Right lobe of liver (tissue), 4 donors: ENCODE data around the gene GRB2.

Experiments
- CTCF ChIP-seq, 4 donors: fragments of 200-600 bp in 3 of 4; fragments of 450-650 bp in 1 of 4; IDR thresholded peaks; one replicate each; pipeline versions ENCODE4 v1.5.1 to v1.8.0; 2016 to 2022; ENCODE audit warnings: antibody characterized with exemption in 4 of 4, mild to moderate bottlenecking in 2 of 4
- POLR2A ChIP-seq: fragments of 450-650 bp; IDR thresholded peaks from one replicate; pipeline ENCODE4 v1.6.1; 2017; ENCODE audit warnings: antibody characterized with exemption, mild to moderate bottlenecking
- donor health status: DM: no; HTN: no; CAD: no.
- donor health status: DM: no; HTN: no; CAD: no.
- donor health status: DM: no; HTN: yes; CAD: no.

GRCh38 chr17:75287221-75287620 is 118.3 kb downstream of the GRB2 start:
- TF ChIP-seq CTCF (IDR thresholded peaks at IDR 0.05) (no peak), POLR2A (no peak)
